ACC112 (cell line): ENCODE measurements around the gene NMNAT1.
"Not testable (repeated sequence)": the region's sequence is repeated elsewhere in the genome, so short reads cannot be mapped to it uniquely, and the experiment has no call there.

Source experiments
- H2AFZ ChIP-seq: fragments of 200-600 bp; sonication (generic); one replicate; pipeline ENCODE4 v1.6.0; 2017; ENCODE audit warnings: antibody characterized with exemption, low read length; ENCODE audit not compliant: unreplicated experiment
- H3K27ac ChIP-seq: fragments of 200-600 bp; sonication (generic); 2 replicates; pipeline ENCODE4 v1.5.1; 2014; ENCODE audit warnings: low read depth, mild to moderate bottlenecking, antibody characterized with exemption, low read length, moderate library complexity
- H3K27me3 ChIP-seq: fragments of 200-600 bp; sonication (generic); 2 replicates; pipeline ENCODE4 v1.6.1; 2014; ENCODE audit warnings: mild to moderate bottlenecking, antibody characterized with exemption, low read length, moderate library complexity, mixed read lengths; ENCODE audit not compliant: insufficient read depth
- H3K36me3 ChIP-seq: fragments of 200-600 bp; sonication (generic); 2 replicates; pipeline ENCODE4 v1.6.1; 2016; ENCODE audit warnings: mild to moderate bottlenecking, antibody characterized with exemption, low read length, moderate library complexity, mixed read lengths; ENCODE audit not compliant: insufficient read depth
- H3K4me1 ChIP-seq: fragments of 200-600 bp; sonication (generic); one replicate; pipeline ENCODE4 v1.6.1; 2016; ENCODE audit warnings: low read length, mixed read lengths; ENCODE audit not compliant: insufficient read depth, unreplicated experiment, control insufficient read depth
- H3K4me3 ChIP-seq: fragments of 200-600 bp; sonication (generic); 2 replicates; pipeline ENCODE4 v1.5.1; 2014; ENCODE audit warnings: mild to moderate bottlenecking, low read depth, low read length
- H3K79me2 ChIP-seq: fragments of 200-600 bp; sonication (generic); one replicate; pipeline ENCODE4 v1.6.0; 2016; ENCODE audit warnings: low read length; ENCODE audit not compliant: control insufficient read depth, unreplicated experiment, insufficient read depth

The NMNAT1 gene

DNA sequence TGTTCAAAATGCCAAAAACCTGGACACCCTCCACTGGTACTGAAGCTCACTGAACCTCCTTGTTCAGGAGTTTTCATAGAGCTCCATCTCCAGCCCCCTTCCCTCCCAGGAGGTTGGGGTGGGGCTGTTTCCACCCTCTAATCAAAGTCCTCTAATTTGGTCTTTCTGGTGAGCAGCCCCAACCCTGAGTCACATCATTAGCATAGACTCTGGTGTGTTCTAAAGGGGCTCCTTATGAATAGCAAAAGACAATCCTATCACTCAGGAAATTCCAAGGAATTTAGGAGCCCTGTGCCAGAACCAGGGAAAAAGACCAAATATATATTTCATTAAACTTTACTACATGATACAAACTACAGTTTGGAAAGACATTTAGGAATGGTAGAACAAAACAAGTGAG lies 76.3 kb downstream of the NMNAT1 start:
- Histone ChIP-seq H3K4me3 (no peak overlapping the region), H2AFZ (no peak overlapping the region), H3K27me3 (no peaks in the 10 kb centered on the region)

GRCh38 chr1:10020086-10020485 lies 76.8 kb downstream of the NMNAT1 start:
- H3K4me1 ChIP-seq, result no peaks in the 10 kb centered on the region
- H3K27me3 ChIP-seq, result no peaks in the 10 kb centered on the region
- no peak overlapping the region for H3K4me3 ChIP-seq
- no peak overlapping the region for H2AFZ ChIP-seq
- no peak overlapping the region for H3K27ac ChIP-seq
- no peaks in the 10 kb centered on the region for H3K36me3 ChIP-seq
- no peaks in the 10 kb centered on the region for H3K79me2 ChIP-seq

More for the DNA sequence above, 76.3 kb downstream of the NMNAT1 start:
- no peaks in the 10 kb centered on the region for H3K4me1 ChIP-seq
- no peak overlapping the region for H3K27ac ChIP-seq
- H3K79me2 ChIP-seq, result no peaks in the 10 kb centered on the region
- no peaks in the 10 kb centered on the region for H3K36me3 ChIP-seq

GRCh38 chr1:10020678-10021077 lies 77.4 kb downstream of the NMNAT1 start:
- not testable (repeated sequence) for H3K27ac ChIP-seq, H3K36me3 ChIP-seq, H3K79me2 ChIP-seq, H3K4me1 ChIP-seq, H2AFZ ChIP-seq, H3K4me3 ChIP-seq, H3K27me3 ChIP-seq

DNA sequence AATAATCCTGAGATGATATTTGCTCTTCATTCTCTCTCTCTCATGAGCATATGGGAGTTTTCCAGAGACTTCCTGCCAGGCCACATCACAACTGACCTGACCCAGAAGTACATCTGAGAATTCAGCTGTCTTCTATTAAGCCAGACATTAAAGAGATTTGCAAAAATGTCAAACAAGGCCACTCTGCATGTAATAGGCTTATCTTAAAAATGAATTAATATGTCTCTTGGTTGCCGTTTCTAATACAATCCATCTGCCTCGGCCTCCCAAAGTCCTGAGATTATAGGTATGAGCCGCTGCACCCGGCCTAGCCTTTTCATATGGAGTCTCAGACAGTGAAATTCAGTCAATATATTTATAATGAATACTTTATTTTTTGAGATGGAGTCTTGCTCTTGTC lies 78.7 kb downstream of the NMNAT1 start:
- not testable (repeated sequence) for H3K4me3 ChIP-seq, H3K4me1 ChIP-seq, H3K36me3 ChIP-seq, H3K27ac ChIP-seq, H3K27me3 ChIP-seq, H2AFZ ChIP-seq, H3K79me2 ChIP-seq

- Histone ChIP-seq H3K27me3 (no peaks in the 10 kb centered on the region), H3K27ac (no peak overlapping the region), H3K4me3 (no peak overlapping the region), H3K79me2 (no peaks in the 10 kb centered on the region), H3K4me1 (no peaks in the 10 kb centered on the region), H3K36me3 (no peaks in the 10 kb centered on the region), H2AFZ (no peak overlapping the region)
Observed at GRCh38 chr1:10022656-10023055, 79.4 kb downstream of the NMNAT1 start.

GRCh38 chr1:10025354-10025753 lies 82.1 kb downstream of the NMNAT1 start:
- Histone ChIP-seq H2AFZ (no peak overlapping the region), H3K36me3 (no peaks in the 10 kb centered on the region), H3K4me3 (no peak overlapping the region), H3K27me3 (no peaks in the 10 kb centered on the region), H3K4me1 (no peaks in the 10 kb centered on the region), H3K27ac (no peak overlapping the region), H3K79me2 (no peaks in the 10 kb centered on the region)

- Histone ChIP-seq H3K4me1 (peaks cover 7% of the 10 kb centered on the region), H3K4me3 (no peak overlapping the region), H3K79me2 (no peaks in the 10 kb centered on the region), H2AFZ (no peak overlapping the region), H3K27me3 (no peaks in the 10 kb centered on the region), H3K27ac (no peak overlapping the region), H3K36me3 (no peaks in the 10 kb centered on the region)
Observed at GRCh38 chr1:10027027-10027426, 83.8 kb downstream of the NMNAT1 start.

- not testable (repeated sequence) for H3K36me3 ChIP-seq, H3K4me1 ChIP-seq, H3K79me2 ChIP-seq, H2AFZ ChIP-seq, H3K4me3 ChIP-seq, H3K27me3 ChIP-seq, H3K27ac ChIP-seq
Observed at GRCh38 chr1:10028956-10029500, 85.8 kb downstream of the NMNAT1 start.

GRCh38 chr1:10031461-10031860 lies 88.2 kb downstream of the NMNAT1 start:
- no peaks in the 10 kb centered on the region for H3K36me3 ChIP-seq
- H2AFZ ChIP-seq, result no peak overlapping the region
- H3K27me3 ChIP-seq, result no peaks in the 10 kb centered on the region
- peaks cover 22% of the 10 kb centered on the region for H3K79me2 ChIP-seq
- no peak overlapping the region for H3K4me3 ChIP-seq
- H3K4me1 ChIP-seq, result peaks cover 9% of the 10 kb centered on the region
- H3K27ac ChIP-seq, result no peak overlapping the region

- Histone ChIP-seq H3K4me1 (peaks cover 9% of the 10 kb centered on the region), H3K27ac (peak within 1 kb of the TSS; percentile 85), H3K27me3 (no peaks in the 10 kb centered on the region), H3K36me3 (no peaks in the 10 kb centered on the region), H2AFZ (peak within 1 kb of the TSS; percentile 88), H3K4me3 (peak within 1 kb of the TSS; percentile 98), H3K79me2 (peaks cover 33% of the 10 kb centered on the region)
Observed at GRCh38 chr1:10032590-10033358, 89.5 kb downstream of the NMNAT1 start, which contains the start of gene UBE4B. Gene UBE4B (plus strand): TSS chr1:10032958. CDS start chr1:10033671, 713 bp downstream.

DNA sequence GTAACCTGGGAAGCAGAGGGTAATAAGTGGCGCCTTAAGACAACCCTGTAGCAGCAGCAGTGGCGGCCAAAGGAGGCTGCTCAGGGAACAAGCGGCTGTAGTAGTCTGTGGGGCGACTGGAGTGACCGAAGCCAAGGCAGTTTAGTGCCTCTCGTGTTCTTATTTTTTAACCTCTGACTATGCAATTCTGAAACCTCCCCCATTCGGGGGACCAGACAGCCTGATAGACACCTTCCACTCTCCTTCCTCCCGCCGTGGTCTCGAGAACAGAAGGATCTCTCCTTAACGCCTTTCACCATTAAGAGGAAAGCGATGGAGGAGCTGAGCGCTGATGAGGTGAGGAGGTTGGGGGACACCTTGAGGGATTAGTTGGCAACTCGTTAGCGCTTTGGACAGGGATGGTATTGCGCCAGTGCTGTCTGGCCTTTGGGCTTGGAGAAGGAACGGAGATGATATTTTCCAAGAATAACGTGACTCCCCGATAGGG lies 90.1 kb downstream of the NMNAT1 start:
- peaks cover 38% of the 10 kb centered on the region for H3K79me2 ChIP-seq
- H3K36me3 ChIP-seq, result no peaks in the 10 kb centered on the region
- no peaks in the 10 kb centered on the region for H3K27me3 ChIP-seq

More for the DNA sequence above, 90.1 kb downstream of the NMNAT1 start:
- H3K27ac ChIP-seq, result peak overlapping the region; percentile 85
- H3K4me1 ChIP-seq, result peaks cover 9% of the 10 kb centered on the region
- H3K4me3 ChIP-seq, result peak overlapping the region; percentile 98
- peak overlapping the region; percentile 88 for H2AFZ ChIP-seq
